ENCODE results near the gene ARHGEF11.
A peak's percentile ranks its signal among the peaks of the same experiment; 100 is the strongest.

Gene ARHGEF11

DNA sequence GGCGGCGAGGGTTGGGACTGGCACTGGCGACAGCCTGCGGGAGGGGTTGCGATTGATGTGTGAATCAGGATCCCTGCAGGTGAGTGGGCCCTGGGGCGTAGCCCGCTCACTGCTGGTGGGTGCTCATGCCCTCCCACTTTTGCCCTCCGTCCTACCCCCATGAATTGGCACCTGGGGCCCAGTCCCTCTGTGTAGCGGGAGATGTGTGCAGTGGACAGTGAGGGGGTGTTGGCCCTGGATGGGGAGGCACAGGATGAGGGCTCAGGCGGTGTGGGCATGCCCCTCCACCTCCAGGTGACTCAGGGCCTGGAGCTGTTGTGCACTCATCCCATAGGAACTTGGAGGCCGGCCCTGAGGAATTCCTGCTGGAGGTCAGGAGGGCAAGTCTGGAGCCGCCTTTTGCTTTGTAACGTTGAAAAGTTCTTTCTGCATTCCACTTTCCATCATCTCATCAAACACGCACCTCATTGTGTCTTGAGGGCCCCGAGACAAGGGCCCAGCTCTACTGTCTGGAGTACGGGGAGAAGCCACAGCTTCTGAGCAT is 149.0 kb downstream of the ARHGEF11 start:
- no peak for DNase-seq

DNA sequence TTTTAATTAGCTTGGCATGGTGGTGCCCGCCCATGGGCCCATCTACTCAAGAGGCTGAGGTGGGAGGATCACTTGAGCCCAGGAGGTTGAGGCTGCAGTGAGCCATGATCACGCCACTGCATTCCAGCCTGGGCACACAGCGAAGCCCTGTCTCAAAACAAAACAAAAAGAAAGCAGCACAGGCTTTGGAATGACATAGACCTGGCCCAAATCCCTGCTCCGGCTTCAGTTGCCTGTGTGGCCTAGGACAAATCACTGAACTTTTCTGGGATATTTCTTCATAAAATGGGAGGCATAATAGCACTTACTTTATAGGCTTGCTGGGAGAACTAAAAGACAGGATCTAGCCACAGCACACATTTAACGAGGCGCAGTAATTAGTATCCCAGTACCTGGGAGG is 149.6 kb downstream of the ARHGEF11 start:
- no peak for DNase-seq

DNA sequence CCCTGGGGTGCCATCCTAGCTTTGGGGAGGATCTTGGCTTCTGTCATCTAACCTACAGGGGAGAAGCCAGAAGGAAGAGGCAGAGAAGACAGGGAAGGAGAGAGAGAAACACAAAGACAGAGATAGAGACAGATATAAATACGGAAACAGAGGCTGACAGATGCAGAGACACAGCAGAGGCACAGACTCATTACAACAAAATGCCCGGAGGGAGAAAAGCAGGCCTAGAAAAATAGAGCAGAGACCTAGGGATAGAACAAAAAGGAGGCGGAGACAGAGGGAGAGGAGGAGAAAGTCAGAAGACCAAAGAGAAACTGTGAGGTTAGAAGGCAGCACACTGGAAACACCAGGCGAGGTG is 150.1 kb downstream of the ARHGEF11 start:
- DNase-seq: no peak

DNA sequence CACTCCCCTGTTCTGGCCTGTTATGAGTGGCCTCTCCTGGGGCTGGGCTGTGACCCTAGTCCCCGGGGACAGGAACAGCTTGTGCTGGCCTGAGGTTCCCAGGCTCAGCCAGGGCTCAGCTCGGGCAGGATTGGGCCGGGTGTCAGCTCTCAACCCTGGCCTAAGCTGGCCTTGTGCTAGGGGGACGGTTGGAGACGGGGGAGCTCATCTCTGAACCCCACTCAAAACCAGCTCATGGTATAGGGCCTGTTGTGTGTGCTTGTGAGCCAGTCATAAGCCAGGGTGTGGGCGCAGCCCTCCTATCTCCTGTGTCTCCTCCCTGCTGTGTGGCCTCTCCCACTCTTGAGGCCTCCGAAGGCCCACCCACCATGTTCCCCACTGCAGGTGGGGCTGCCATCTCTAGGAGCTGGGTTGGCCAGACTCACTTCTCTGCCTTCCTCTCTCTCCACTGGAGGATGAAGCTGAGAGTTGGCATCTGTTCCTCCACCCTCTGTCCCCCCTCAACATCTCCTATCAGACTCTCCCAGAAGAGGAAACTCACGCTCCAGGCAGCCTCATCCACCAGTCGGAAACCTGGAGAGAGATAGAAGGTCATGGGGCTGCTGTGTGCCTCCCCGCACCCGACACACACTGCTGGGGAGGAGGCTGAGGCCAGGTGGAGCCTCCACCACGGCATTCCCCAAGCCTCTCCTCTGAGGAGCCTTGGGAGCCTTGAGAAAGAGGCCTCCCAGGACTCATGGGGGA is 150.7 kb downstream of the ARHGEF11 start:
- no peak for DNase-seq

DNA sequence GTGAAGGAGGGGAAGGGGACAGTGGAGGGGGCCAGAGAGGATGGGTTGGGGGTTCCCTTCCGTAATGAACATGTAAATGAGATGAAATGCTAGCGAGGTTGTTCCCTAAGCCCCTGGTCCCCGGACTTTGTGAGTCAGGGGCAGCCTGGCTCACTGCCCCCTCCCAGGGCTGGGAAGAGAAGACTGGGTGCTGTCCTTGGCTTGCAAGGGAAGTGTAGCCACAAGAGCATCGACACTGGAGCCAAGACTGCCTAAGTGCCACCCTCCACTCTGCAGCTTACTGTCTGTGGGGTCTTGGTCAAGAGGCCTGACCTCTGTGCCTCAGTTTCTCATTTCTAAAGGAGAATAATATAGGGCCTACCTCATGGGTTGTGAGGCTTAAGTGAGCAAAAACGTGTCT is 151.5 kb downstream of the ARHGEF11 start:
- no peak for DNase-seq

DNA sequence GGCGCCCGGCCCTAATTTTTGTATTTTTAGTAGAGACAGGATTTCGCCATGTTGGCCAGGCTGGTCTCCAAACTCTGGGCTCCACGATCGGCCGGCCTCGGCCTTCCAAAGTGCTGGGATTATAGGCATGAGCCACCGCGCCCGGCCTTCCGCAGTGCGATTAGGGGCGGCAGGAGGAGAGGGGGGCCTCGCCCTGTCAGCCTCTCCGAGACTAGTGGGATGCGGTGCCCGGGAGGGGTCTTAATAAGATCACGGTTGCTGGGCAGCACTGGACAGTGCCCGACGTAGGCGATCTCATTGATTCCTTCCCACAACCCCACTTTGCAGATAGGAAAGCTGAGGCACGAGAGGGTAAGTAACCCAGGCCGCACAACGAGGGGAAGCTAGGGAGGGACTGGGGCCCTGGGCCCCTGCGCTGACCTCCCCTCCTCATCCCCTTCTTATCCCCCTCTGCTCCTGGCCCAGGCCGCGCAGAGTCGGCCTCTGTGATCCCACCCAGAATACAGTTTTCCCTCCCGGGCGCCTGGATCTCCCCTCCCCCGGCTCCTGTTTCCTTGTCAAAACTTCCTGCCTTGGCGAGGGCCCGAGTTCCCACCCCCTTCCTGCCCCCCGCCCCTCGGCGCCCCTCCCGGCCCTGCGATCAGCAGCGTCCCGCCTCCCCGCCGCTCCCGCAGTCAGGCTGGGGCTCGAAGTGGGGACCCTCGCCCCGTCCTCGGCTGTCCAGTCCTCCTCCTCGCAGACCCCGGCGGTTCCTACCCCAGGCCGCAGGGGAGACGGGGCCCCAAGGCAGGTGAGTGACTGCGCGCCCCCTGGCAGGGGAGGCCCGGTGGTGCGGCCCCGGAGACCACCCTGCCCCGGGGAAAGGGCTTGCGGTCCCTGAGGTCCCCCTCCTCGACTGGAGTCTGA is 152.2 kb downstream of the ARHGEF11 start, which contains the start of gene PEAR1:
TSS of gene PEAR1 (plus strand) at position 671 of the 906 bp plus-strand sequence. CDS start 10,209 bp downstream, outside the sequence.
- DNase-seq: no peak

DNA sequence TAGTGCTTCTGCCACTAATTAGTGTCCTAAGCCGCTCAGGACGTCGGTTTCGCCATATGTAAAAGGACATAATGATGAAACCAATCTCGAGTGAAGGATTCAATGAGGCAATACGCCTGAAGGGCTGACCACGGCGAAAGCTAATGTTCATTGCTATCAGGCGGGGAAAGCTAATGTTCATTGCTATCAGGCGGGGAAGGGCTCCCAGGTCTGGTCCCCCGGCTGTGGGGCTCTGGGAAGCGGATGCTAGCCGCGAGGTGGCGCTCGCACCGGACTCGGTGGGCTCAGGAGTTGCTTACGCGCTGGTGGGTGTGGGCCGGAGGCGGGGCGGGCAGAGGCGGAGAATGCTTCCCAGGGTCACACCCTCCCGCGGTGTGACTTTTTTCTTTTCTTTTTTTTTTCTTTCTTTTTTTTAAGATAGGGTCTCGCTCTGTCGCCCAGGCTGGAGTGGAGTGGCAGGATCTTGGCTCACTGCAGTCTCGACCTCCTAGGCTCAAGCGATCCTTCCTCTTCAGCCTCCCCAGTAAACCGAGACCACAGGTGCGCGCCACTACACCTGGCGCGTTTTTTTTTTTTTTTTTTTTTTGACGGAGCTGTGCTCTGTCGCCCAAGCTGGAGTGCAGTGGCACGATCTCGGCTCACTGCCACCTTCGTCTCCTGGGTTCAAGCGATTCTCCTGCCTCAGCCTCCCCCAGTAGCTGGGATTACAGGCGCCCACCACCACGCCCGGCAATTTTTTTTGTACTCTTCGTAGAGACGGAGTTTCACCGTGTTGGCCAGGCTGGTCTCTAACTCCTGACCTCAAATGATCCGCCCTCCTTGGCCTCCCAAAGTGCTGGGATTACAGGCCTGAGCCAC is 153.1 kb downstream of the ARHGEF11 start:
- DNase-seq: peak in 54 of 58 donors; percentile 2 to 83 (median 49)

DNA sequence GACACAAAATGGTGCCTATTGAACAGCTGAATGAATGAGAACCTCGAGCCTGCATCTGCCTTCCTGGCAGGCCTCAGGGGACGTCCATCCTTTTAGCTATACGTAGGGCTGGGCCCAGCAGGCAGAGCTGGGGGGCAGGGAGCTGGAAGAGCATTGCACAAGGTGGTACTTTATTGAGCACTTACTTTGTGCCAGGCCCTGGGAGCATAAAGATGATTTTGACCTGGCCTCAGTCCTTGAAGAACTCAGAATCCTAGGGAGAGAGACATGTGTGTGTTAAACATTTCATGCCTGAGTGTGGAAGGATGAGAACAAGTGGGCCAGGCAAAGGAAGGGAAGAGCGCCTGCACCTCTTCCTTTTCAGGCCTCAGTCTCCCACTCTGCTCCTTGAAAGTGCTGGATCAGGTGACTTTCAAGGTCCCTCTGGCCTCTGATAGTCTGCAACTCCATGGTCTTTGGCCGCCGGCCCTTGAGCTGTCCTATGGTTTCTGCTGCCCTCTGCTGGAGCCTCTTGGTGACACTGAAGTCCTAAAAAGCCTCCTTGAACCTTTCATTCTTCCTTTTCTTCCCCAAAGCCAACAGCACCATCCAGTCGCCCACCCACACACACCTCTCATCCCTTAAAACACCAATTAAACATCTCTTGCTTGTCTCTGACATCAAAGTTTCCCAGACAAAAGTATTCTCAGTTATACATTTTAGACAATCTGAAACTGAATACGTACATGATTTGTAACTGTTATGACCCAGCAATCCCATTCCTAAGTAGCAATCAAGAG is 155.6 kb downstream of the ARHGEF11 start:
- DNase-seq: peak in 54 of 58 donors; percentile 10 to 83 (median 61)

DNA sequence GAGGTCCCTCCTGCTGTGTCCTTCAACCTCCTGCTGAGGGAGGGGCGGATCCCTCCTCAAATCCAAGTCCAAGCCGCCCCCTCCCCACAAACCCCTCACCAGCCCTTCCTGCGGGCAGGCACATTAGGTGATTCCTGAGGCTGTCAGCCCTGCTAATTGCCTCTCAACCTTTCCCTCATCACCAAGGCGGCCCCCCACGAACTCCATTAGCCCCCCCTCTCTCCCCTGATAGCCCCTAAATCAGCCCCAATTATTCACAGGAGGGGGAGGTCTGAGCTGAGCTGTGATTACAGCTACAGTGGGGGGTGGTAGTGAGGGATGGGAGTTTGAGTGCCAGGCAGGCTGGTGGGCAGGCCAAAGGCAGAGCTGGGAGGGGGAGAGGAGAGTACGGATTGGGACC is 157.8 kb downstream of the ARHGEF11 start:
- no peak for DNase-seq

DNA sequence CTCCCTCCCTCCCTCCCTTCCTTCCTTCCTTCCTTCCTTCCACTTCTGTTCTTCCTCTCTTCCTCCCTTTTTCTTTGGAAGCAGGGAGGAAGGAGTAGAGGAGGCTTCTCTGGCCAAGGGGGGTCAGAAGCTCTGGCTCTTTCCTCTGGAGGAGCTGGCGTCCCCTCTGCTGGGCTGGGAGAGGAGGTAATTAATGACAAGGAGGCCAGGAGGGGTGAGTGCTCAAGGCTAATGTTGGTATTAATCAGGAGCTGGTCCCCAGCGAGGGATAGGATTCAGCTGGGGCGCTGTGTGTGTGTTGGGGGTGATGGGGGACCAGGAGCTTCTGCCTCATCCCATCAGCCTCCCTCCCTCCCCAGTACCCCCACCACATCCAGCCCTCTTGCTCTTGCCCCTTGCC is 158.2 kb downstream of the ARHGEF11 start:
- no peak for DNase-seq

DNA sequence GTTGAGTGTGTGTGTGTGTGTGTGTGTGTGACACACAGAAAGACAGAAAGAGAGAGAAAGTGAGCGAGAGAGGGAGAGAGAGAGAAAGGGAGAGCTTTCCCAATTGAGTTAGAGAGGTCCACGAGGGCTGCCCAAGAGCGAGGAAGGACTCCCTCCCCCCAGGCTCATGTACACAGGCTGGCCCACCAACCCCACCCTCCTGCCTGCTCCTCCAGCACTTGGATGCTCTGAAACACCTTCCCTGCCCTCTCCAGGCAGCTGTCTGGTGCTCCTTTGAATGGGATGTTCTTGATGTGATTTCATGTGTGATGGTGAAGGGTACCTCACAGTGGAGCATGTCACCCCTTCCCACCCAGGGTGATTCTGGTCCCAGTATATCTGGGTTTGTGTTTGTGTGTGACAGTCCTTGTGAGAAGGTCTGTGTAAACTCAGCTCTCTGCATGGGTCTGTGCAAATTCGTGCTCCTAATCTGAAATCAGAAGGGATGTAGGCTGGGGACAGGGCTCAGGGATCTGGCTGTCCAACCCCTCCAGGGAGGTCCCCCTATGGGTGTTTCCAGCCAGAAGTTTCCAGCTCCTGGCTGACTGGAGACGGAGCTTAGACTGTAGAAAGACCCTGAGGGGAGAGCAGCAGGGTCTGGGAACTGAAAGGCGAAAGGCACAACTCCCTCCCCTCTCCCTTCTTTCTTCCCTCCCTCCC is 158.8 kb downstream of the ARHGEF11 start:
- no peak for DNase-seq

DNA sequence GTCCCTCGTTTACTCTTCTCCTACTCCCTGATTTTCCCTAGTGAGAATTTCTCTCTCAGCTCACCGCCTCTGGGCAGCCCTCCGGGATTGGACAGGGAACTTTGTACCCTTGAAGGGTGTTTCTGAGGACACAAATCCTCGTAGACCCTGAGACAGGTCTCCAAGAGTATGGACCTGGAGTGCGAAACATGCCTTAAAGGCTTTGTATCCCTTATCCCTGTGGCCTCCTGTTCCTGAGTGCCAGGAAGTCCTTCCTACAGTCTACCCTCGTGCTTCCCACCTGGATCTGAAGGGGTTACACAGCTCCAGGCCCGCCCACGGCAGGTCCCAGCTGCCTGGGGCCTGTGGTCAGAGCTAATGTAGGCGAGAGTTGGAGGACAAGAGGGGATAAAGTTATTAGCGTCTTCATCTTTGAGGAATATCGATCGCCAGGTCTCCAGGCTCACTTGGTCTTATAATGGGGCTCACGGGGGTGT is 159.6 kb downstream of the ARHGEF11 start:
- DNase-seq: no peak

DNA sequence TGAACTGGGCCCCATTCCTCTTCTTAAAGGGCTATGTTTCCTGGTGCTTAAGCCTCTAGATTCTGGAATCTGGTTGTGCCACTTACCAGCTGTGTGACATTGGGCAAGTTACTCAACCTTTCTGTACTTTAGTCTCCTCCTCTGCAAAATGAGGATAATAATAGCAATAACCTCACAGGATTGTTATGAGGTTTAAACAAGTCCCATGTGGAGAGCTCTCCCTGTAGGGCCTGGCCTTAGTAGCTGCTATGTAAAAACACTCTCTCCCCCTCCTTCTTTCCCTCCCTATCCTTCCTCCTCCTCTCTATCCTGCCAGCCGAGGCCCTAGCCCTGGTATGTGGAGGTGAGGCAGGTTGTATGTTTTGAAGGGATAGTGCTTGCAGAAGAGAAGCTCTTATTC is 160.2 kb downstream of the ARHGEF11 start:
- no peak for DNase-seq

Measured in anterior cingulate cortex (tissue), 58 donors.